Thyroid gland (tissue), 4 donors: ENCODE results near the gene CRYGB.

Experiments used
- CTCF ChIP-seq, 6 experiments: fragments of 200-600 bp in 3 of 6; fragments of 450-650 bp in 3 of 6; sonication (generic) in 3 of 6; IDR thresholded peaks; one replicate each; pipeline ENCODE4 v1.5.1; 2016 to 2019; ENCODE audit warnings: antibody characterized with exemption in 6 of 6, mild to moderate bottlenecking in 2 of 6, inconsistent platforms in 1 of 6, moderate library complexity in 1 of 6
- POLR2A ChIP-seq, 2 donors: fragments of 450-650 bp; IDR thresholded peaks; one replicate each; pipeline ENCODE4 v1.6.1; 2017; ENCODE audit warnings: antibody characterized with exemption in 2 of 2, mild to moderate bottlenecking in 2 of 2, moderate library complexity in 1 of 2

GRCh38 chr2:208192611-208193236 is 46.8 kb upstream of the CRYGB start:
- no peak for TF ChIP-seq CTCF (IDR thresholded peaks at IDR 0.05)
- no peak for TF ChIP-seq POLR2A (IDR thresholded peaks at IDR 0.05)
